ENCODE data around the gene OTX2.

OTX2 gene

DNA sequence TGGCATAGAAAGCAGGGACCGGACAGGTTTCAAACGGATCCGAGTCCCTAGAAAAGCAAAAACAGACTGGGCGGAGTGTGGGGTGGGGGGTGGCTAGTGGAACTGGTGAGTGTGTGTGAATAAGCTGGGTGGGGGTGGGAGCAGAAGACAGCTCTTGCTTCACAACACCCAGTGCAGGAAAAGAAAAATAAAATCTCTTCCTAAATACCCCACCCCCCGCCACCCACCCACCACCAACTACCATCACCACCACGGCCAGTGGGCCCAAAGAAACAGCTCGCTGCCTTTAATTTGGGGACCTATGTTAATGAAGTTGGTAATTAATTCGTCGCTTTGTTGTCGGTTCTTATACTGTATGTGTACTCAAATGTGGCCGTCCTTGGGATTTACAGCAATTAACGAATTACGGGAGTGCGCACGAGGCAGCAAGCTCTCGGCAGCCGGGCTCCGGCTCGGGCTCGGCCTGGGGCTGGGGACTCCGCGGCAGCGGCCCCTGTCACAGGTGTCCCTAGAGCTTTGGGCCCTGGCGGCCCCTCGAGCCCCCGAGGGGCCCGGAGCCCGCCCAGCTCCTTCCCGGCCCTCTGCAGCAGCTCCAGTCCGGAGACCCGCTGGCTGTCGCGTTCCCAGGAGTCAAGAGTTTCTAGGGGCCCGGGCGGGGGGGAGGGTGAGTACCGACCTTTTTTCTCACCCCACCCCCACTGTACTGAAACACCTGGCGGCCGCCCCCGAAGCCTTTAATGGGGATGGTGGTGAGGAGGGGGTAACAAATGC, 1.5 kb upstream of the OTX2 start:
- no peak for DNase-seq

DNA sequence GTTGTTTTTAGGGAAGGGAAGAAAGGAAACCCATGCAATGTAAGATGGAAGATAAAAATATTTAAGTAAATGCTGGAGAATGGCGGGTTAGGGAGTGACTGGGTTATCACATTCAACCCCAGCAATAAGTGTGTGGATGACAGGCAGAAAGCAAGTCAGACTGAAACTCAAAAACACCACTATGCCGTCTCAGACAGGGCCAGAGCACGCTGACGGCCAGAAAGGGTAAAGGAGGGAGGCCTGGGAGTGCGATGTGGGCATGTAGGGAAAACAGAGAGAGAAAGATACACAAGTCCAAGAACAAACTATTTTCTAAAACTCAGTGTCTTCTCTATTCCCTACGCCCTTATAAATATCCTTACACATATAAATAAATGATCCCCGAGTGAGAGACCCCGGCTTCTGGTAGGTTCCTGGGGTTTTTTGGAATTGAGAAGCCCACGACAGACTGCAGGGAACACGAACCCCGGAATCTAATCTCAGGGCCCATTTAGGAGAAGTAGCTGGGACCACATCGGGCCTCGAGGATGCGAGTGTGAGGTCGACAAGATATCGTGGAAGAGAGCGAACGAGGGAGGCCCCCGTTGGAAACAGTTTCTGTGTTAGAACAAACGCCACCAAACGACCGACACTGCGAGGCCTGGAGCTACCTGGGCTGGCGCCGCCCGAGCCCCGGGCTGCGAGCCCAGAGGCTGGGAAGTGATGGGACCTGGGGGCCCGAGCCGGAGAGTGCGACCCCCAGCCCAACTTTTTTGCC, 735 bp upstream of the OTX2 start:
- no peak for DNase-seq

DNA sequence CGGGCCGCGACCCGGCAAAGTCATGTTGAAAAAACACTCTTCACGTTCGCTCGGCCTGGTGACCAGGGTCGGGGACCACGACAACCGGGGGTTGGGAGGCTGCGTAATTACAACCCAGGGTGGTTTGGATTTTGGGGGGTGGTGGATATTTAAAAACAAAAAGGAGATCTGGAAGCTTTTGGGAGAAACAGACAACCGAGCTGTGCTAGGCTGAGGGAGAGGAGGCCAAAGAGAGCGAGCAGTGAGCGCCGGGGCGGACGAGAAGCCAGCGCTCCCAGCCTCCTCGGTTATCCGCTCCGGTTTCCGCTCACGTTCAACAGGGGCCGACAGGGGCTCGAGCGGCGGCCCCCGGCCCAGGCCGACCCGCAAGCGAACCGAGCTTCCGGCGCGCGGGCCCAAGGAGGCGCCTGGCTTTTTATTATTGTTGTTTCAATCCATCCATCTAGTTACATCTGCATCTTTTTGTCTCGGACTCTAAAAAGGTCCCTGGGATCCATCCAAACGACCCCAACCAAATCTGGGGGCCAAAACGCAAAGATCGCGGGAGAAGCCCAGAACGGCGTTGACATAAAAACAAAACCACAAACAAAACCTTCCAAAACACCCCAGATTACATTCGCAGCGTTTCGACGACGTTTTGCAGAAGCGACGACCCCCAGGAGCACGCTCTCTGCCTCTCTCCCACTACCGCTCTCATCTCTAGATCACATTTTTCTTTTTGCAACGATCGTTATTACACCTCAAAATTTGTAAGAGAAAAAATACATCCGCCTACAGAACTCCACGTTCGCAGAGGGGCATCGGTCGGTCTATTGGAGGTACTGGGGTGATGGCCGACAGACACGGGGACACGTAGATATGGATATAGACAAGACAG, 771 bp downstream of the OTX2 start:
- DNase-seq: no peak

DNA sequence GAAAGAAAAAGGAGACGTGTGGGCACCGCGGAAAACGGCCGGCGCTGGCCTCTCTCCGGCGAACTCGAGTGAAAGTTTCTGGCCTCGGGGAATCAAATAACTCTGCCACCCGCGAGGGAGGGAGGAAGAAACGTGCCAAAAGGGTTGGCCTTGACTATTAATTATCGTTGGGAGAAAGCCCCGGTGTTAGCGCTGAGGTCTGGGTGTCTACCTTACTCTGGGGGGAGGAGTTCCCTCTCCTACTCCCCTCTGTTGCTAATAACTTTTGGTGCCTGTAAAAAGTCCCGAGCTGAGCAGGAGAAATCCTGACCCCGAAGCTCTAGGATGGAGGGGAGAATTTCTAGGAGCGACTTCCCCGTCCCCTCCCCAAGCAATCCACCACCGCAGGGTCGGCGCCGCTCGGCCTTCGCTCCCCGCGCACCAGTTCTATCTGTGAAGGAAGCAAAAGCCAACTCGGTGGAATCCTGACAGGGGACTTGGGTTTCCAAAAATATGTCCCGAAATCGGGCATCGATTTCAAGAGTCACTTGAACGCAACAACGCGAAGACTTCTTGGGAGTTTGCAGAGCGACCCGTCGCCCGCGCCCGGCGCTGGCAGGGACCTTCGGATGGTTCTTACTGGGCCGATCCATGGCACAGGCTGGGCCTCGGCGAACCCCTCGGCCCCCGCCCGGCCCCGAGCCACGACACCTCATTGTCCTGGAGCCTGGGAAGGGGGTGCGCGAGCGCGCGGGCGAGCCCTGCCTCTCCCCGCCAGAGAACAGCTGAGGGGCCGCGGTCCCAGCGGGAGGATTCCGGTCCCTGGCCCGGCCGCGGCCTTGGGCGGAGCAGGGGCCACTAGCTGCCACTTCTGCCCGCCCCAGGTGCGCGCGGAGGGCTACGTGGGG, 1.7 kb downstream of the OTX2 start:
- no peak for DNase-seq

DNA sequence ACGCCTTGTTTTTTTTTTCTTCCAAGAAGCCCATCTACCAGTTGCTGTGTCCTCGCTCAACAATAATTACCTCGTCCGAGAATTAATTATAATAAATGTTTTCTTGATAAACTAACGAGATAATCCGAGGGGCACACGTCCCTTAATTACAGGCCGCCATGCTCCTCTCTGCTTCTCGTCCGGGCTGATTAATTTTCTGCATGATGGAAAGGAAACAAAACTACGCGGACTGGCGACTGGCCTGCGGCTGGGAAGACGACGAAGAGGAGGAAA, 2.2 kb downstream of the OTX2 start:
- DNase-seq: no peak

DNA sequence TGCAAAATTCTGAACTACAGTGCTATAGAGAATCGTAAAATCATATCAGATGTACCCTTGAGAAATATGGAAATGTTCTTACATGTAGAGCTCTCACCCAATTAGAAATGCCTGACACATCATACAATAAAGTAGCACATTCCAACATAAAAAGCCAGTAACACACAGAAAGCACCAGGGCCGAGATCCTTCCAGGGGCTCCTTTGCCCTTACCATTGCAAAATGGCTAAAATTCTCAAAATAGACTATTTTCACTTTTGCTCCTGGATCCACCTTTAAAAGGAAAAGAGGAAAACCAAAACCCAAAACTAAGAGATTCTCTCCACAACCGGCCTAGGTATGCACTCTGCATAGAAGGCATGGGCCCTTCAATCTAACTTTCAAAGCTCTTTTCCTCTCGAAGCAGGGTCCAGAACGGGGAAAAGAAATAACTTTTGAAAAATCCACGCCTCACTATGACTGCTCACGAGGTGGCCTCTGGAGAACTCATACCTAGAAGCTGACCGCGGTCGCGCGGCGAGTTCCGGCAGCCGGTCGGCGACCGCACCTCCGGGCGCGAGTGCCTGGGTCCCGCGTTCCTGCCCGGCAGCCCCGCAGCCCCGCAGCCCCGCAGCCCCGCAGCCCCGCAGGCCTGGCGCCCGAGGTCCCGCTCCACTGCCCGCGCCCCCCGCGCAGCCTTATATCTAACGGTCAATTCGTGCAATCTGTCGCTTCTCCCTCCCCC, 2.7 kb downstream of the OTX2 start:
- DNase-seq: no peak

DNA sequence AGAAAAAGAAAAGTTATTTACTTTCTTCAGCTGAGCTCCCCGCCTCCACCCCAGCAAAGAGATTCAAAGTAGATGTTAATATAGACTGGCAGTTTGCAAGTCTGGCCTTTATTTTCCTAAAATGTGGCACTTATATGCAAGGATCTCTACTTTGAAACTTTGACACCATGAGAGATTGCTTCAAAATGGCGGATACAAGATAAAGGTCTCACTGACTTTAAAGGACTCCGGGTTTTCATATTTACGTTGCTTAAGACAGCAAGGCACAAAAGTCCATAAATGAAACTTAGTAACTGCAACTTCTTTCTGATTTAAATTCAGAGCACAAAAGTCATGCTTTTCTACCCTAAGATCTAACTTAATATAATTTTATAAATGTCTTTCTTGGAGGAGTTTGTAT, 3.5 kb downstream of the OTX2 start:
- DNase-seq: no peak

DNA sequence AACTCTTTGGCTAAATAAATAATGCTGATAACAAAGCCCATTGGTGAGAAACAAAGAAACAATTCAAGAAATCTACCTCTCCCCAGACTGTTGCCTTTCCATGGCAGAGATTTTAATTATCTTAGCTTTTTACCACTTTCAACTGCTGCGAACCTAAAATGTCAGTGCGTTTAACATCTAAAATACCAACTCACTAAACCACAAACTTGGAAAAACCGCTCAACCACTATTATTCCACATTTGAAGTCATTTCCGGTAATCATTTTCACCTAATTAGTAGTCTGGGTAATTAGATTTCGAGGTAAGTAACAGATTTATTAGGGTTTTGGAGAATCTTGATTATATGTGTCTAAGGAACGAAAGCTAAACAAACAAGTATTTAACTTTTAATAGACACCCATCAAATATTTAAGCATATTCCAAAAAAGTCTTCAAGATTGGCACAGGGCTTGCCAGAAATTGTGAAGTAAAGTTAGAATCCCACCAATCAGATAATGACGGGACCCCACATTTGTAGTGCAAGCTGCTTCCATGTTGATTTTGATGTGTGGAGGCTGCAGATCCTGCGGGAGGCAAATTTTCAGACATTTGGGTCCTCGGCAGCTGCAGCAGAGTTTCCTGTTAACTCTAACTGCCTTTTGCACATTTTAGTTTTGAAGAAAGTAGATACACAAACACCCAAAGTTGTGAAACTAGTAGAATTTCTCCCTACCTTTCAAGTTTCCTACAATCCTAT, 4.1 kb downstream of the OTX2 start:
- no peak for DNase-seq

DNA sequence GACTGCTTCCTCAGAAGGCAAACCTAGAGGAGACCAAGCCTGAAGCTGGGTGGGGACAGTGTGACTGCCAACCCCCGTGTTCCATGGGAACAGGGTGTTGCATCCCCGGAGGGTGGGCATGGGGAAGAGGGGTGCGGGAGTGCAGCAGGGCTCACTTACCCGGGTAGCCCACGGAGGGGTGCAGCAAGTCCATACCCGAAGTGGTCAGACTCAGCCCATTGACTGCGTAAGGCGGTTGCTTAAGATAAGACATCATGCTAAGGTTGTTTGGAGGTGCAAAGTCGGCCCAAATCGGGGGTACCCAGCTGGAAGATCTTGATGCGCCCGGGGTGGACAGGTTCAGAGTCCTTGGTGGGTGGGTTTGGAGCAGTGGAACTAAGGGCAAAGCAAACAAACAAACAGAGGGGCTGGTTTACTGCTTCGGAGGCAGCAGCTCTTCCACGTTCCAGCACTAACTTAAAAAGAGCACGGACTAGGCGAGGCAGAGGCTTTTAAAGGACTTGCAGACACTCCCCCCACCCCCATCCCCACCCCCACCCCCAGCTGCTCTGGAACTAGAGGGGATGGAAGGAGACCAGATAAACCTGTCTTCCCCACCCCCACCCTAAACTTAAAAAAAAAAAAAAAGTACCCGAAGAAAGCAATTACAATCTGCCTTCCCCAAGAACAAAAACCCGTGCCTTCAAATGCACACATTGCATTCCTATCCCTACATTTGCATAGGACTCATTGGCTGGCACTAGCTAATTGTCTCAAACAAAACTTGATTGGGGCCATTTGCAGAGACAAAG, 4.9 kb downstream of the OTX2 start:
- DNase-seq: no peak

DNA sequence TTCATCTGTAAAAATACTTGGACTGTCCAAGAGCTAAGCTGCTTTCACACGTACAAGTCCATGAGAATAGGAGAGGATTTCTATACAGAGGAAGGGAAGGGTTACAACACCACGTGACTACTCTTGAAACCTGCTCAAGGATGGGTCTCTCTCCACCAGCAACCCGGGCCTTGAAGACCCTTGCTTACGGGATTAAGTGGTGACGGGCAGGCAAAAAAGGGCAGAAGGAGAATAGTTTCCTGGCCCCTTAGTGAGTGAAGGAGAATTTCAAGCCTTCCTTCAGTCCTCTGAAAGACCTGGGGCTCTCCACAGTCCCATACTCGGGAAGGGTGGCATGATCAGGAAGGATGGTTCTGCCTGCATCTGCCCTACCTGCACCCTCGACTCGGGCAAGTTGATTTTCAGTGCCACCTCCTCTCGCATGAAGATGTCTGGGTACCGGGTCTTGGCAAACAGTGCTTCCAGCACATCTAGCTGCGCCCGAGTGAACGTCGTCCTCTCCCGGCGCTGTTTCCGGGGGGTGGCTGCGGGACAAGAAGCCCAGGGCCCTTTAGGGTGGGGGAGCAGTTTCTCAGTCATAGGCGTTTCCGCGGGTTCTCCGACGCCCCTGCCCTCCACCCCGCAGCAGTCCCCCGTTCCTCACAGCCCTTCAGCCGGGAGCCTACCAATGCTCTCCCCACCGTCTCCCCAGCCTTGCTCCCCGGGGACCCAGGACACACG, 6.3 kb downstream of the OTX2 start:
- no peak for DNase-seq

DNA sequence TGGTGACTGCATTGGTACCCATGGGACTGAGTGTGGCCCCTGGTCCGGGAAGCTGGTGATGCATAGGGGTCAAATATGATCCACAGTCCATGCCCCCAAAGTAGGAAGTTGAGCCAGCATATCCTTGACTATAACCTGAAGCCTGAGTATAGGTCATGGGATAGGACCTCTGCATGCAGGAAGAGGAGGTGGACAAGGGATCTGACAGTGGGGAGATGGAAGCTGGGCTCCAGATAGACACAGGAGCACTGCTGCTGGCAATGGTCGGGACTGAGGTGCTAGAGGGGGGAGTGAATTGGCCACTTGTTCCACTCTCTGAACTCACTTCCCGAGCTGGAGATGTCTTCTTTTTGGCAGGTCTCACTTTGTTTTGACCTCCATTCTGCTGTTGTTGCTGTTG, 8.4 kb downstream of the OTX2 start:
- no peak for DNase-seq

DNA sequence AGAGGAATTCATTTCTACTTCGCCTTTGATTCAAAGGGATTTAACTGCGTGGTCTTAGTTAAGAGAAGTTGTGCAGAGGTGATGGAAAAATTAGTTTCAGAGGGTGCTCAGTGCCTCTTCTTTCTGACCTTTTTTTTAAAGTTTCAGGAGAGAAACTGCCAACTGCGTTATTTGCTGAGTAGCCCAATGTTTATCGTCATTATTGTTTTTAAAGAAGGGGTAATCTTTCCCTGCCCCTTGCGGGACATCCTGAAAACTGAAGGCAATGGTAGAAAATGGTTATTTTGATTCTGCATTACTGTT, 11.0 kb downstream of the OTX2 start:
- DNase-seq: no peak

DNA sequence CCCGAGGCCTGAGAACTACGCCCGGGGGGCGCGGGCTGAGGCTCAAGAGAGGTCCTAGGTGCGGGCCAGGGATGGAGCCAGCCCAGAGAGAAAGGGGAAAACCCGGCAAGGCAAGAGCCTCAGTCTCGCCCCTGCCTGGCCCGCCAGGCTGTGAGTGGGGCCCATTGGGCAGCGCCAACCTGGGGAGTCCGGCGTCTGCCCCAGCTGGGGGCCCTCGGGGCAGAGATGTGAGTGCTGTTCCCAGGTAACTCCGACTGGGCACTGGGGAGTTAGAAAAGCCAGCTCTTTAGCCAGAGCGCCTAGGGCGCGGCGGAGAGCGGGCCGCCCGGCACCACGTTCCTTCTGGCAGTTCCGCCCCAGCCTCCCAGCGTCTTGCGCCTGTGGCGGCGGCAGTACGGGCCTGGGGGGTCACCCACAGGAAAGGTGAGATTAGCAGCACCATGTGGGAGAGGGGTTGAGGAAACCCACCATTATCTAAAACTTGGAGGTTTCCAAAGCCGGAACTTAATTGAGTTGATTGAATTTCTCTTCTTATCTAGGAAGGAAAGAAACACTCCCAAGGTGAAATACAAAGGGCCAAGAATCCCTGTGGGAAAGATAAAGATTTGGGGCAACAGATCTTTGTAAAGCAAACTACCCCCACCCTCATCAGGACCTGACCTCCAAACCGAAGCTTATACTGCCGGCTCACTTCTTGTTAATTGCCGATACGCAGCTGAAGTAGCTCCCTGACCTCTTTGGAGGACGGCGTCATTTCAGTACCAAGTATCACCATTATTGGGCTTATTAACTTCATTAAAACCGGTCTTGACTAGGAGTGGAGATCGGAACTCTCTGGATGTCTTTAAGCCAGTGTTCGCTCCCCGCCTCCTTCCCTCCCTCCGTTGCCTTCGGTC, 11.6 kb downstream of the OTX2 start:
- DNase-seq: no peak

DNA sequence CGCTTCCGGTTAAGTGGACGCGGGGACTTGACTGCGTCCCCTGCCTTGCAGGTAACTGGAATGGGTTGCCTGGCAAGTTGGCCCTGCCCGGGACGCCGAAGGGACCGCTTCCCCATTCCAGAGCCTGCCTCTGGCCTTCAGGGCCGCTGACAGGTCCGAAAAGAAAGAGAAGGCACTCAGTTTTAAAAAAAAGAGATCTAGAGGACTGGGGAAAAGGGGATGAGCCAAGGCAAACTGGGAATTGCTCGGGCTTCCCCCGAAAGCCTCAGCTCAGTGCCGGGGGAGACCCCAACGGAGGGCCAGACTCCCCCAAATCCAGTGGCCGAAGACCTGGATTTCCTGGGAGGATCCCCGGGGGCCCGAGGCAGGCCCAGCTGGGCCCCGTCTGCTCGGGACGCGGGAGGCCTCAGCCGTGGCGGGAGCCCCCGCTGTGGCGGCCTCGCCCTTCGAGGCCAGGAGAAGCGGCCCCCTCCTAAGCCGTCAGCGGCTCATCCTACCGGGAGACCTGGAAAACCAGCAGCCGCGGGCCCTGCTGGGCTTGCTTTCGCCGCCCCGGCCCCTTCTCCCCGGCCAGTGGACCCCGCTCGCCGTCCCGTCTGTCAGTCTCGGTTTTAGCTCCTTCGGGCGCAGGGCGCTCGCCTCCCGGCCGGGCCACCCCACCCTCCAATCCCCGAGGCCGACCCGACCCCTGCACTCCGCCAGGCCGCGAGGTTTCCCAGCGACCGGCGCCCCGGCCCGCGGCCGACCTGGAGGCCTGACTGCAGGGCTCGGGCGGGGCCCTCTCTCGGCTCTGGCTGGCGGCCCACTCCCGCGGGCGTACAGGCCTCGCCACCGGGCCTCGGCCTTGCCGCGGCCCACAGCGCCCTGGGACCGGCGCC, 12.5 kb downstream of the OTX2 start:
- no peak for DNase-seq

DNA sequence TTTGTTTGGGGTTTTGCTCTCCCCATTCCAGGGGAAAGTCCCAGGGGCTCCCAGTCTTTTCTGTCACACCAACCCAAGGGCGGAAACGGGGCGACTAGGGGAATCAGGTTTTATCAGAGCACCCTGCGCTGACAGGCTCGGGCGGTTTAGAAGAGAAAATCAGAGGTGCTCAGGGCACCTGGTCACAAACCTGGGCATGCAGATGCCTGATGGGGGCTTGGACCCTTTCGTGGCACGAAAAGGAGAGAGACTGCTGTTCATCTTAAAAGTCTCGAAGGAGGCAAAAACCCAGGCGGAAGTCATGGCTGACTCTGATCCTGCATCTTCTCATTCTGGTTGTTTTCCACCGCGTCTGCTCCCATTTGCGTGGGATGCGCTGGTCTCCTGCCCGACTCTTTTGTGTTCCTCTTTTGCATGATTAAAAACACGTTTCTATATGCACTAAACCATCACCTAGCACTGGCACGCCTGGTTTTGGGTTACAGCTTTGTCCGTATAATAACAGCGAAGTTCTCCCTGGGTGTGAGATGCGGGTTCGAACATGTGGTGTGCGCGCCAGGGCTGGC, 13.2 kb downstream of the OTX2 start:
- no peak for DNase-seq

DNA sequence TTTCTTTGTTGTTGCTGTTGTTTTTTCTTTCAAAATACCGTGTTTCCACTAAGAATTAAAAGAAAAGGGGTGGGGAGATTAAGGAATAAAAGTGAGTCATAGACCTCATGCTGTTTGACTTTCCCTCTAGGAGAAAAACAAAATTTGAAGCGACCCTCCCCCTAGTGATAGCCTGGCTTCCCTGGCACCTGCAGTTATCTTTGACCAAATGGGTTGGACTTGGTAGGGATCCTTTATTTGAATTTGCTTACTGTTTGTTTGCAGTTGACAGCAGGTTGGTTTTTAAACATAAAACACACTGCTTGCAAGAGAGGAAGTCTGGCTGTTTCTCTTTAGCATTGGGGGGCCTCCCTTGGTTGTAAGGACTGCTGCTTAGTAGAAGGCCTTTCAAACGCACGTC, 14.0 kb downstream of the OTX2 start:
- DNase-seq: no peak

DNA sequence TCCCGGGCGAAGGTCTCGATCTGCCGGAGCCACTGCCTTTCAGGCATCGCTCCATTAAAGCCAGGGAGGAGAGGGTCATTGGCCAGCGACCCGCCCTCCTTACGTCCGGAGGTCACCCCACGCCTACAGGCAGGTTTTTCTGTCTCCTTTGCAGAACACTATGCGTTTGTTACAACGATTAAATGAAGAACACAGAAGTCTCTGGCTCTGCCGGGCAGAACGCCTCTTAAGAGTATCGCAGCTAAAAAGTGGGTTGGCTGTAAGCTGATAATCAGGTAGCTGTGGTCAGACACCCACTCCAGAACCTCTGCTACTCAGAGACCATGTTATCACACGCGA, 15.0 kb downstream of the OTX2 start:
- no peak for DNase-seq
